GM18526 (cell line): ENCODE results near the gene SIK2.
A peak's percentile ranks its signal among the peaks of the same experiment; 100 is the strongest.

Source experiments
- POLR2A ChIP-seq: IDR thresholded peaks from 3 replicates; pipeline ENCODE4 v1.6.1; 2011; ENCODE audit not compliant: insufficient read length; ENCODE audit errors: extremely low read depth

The SIK2 gene

GRCh38 chr11:111759778-111760407 is 157.6 kb downstream of the SIK2 start:
- TF ChIP-seq POLR2A, result no peak

GRCh38 chr11:111761036-111761435 is 158.8 kb downstream of the SIK2 start:
- TF ChIP-seq POLR2A, result no peak

GRCh38 chr11:111762526-111762925 is 160.3 kb downstream of the SIK2 start:
- no peak for TF ChIP-seq POLR2A

GRCh38 chr11:111762981-111763643 is 160.9 kb downstream of the SIK2 start:
- no peak for TF ChIP-seq POLR2A

GRCh38 chr11:111764621-111765020 is 162.4 kb downstream of the SIK2 start:
- TF ChIP-seq POLR2A, result no peak

GRCh38 chr11:111765320-111765983 is 163.2 kb downstream of the SIK2 start:
- TF ChIP-seq POLR2A, result no peak

GRCh38 chr11:111765984-111766833 is 164.0 kb downstream of the SIK2 start, which contains the start of gene PPP2R1B:
TSS of gene PPP2R1B (minus strand) at chr11:111766389. CDS start at chr11:111766361, 28 bp downstream.
- peak; percentile 69 for TF ChIP-seq POLR2A

GRCh38 chr11:111766834-111767142 is 164.5 kb downstream of the SIK2 start:
- TF ChIP-seq POLR2A, result no peak

- no peak for TF ChIP-seq POLR2A
Measured at GRCh38 chr11:111770581-111771134, 168.4 kb downstream of the SIK2 start.

GRCh38 chr11:111772535-111772934 is 170.3 kb downstream of the SIK2 start:
- no peak for TF ChIP-seq POLR2A

DNA sequence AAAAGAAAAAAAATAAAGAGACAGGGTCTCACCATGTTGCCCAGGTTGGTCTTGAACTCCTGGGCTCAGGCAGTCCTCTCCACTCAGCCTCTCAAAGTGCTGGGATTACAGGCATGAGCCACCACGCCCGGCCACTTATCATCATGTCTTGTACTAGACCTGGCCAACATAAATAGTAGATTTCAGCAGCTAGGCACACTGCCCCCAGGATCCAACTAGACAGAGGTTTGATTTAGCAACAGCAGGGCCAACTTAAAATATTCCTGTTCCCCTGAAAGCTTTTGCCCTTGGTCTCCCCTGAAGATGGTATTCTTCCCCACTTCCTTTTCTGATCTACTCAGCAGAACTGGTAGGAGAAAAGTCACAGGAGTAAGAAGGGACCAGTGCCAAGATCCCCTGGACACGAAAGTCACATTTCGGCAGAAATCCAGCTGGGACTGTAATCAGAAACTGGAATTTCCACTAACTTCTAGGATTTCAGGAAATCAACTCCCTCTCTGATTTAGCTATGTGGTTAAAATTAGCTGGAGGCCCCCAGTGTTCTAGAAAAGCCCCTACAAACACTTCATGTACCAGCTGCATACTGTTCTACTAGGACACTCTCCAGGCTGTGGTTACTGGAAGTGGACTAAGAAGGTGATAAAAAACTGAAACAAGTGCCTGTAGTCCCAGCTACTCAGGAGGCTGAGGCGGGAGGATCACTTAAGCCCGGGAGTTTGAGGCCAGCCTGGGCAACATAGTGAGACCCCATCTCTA is 172.9 kb downstream of the SIK2 start:
- TF ChIP-seq POLR2A, result no peak

- no peak for TF ChIP-seq POLR2A
Measured at GRCh38 chr11:111776398-111777093, 174.3 kb downstream of the SIK2 start.

- TF ChIP-seq POLR2A, result no peak
Measured at GRCh38 chr11:111777094-111778046, 175.1 kb downstream of the SIK2 start.
